ENCODE data around the gene NADK2. TPM values are rescaled to one million over a fixed set of nuclear protein-coding genes. Genes with fewer than 3 reads are reported as not detected.

The NADK2 gene
- total and polyA plus RNA-seq, 10 of the 15 experiments (the other 5 are each of a cell fraction or from before 2014, with no cell fraction given), result 2.4 to 9.0 (median 6.3) TPM

GRCh38 chr5:36172599-36172998, 69.1 kb downstream of the NADK2 start:
- no peak for ATAC-seq

More at GRCh38 chr5:36172599-36172998, 69.1 kb downstream of the NADK2 start:
- no peaks in the 10 kb centered on the region for H4K20me1 ChIP-seq (ENCODE audit: control insufficient read depth, insufficient read depth)
- no TSS peak for BruUV-seq (replicated peaks)
- TF ChIP-seq NR2C2 (IDR thresholded peaks at IDR 0.05; ENCODE audit: borderline replicate concordance, control insufficient read depth, insufficient read length, low read depth) (no peak), LARP7 (IDR thresholded peaks at IDR 0.05) (no peak), NR2C1 (IDR thresholded peaks at IDR 0.05) (no peak), TAF1 (IDR thresholded peaks at IDR 0.05; ENCODE audit: borderline replicate concordance, low read depth, low read length) (no peak), NR2F1 (conservative IDR thresholded peaks at IDR 0.05) (no peak), ZZZ3 (IDR thresholded peaks at IDR 0.05; ENCODE audit: control insufficient read depth, insufficient read length, low read depth) (no peak), CHD2 (IDR thresholded peaks at IDR 0.05; ENCODE audit: borderline replicate concordance, low read depth, low read length) (no peak), ZNF217 (IDR thresholded peaks at IDR 0.05) (no peak), E2F8 (IDR thresholded peaks at IDR 0.05; ENCODE audit: low read depth, partially characterized antibody) (no peak), NKRF (conservative IDR thresholded peaks at IDR 0.05) (no peak), SIX5 (IDR thresholded peaks at IDR 0.05; ENCODE audit: low read depth, low read length, severe bottlenecking) (no peak)
- TF ChIP-seq, protein P1, sequence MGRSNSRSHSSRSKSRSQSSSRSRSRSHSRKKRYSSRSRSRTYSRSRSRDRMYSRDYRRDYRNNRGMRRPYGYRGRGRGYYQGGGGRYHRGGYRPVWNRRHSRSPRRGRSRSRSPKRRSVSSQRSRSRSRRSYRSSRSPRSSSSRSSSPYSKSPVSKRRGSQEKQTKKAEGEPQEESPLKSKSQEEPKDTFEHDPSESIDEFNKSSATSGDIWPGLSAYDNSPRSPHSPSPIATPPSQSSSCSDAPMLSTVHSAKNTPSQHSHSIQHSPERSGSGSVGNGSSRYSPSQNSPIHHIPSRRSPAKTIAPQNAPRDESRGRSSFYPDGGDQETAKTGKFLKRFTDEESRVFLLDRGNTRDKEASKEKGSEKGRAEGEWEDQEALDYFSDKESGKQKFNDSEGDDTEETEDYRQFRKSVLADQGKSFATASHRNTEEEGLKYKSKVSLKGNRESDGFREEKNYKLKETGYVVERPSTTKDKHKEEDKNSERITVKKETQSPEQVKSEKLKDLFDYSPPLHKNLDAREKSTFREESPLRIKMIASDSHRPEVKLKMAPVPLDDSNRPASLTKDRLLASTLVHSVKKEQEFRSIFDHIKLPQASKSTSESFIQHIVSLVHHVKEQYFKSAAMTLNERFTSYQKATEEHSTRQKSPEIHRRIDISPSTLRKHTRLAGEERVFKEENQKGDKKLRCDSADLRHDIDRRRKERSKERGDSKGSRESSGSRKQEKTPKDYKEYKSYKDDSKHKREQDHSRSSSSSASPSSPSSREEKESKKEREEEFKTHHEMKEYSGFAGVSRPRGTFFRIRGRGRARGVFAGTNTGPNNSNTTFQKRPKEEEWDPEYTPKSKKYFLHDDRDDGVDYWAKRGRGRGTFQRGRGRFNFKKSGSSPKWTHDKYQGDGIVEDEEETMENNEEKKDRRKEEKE (IDR thresholded peaks at IDR 0.05), result no peak
- intact Hi-C loops (cut with micrococcal nuclease; ENCODE audit: unreplicated experiment) (no loop called here), in situ Hi-C loops (cut with MboI) (loop anchor here (10.0 kb wide), 1 partner anchor 522 kb away; no protein-coding TSS in a partner anchor)
- WGBS (ENCODE audit: insufficient coverage, insufficient replicate concordance, low lambda C conversion rate, missing lambda C conversion rate), result 95% methylated on average over 1 of the region's 1 CpG
- ChIA-PET POLR2A (no interaction called here), RAD21 (ENCODE audit: unreplicated experiment) (no interaction called here), CTCF (interaction anchor here (0.7 kb wide), 1 partner anchor 133 kb away, joined by 4 read pairs; no protein-coding TSS in a partner anchor), SMC1A (ENCODE audit: uncharacterized antibody, unreplicated experiment) (no interaction called here)
- no peaks in the 10 kb centered on the region for H3K79me2 ChIP-seq (ENCODE audit: control insufficient read depth, insufficient read depth, low read length)
- H2AFZ ChIP-seq (ENCODE audit: control insufficient read depth, low read depth, low read length), result no peak overlapping the region
- peaks cover 10% of the 10 kb centered on the region for H3K4me1 ChIP-seq (ENCODE audit: control insufficient read depth, insufficient read depth, low read length)
- peaks cover 3 to 26% of the 10 kb centered on the region in 2 experiments for H3K36me3 ChIP-seq (ENCODE audit: control insufficient read depth in 2 of 2, insufficient read depth in 2 of 2, low read length in 1 of 2)
- H3K9ac ChIP-seq (ENCODE audit: control insufficient read depth, insufficient read depth, low read length), result no peak overlapping the region
- no peak overlapping the region for H3K4me3 ChIP-seq
- no peaks in the 10 kb centered on the region for H3K27me3 ChIP-seq (replicated peaks in 1 of 2; ENCODE audit: control insufficient read depth in 2 of 2, insufficient read depth in 2 of 2, low read length in 1 of 2)
- no peak overlapping the region for H3K4me2 ChIP-seq (ENCODE audit: control insufficient read depth, insufficient read depth)
- FAIRE-seq (no peak), DNase-seq (ENCODE audit: low read depth, low spot score) (no peak)
- no peak overlapping the region for H3K27ac ChIP-seq (ENCODE audit: control insufficient read depth, insufficient read depth)
- no peaks in the 10 kb centered on the region for H3K9me3 ChIP-seq (replicated peaks; ENCODE audit: control insufficient read depth, insufficient read depth, low read length)
